B cell (primary cell): ENCODE results near the gene GRAMD2B. TPM values are rescaled to one million over a fixed set of nuclear protein-coding genes. Genes with fewer than 3 reads are reported as not detected.
A peak's percentile ranks its signal among the peaks of the same experiment; 100 is the strongest.

Source experiments
- ATAC-seq: fragments of 200-7000 bp; cut with Tn5 transposase; one replicate; pipeline ENCODE4 v1.10.0; 2021; ENCODE audit warnings: low read depth, mild to moderate bottlenecking, moderate number of reproducible peaks, moderate library complexity
- CTCF ChIA-PET: fragments of 350-600 bp; sonication (Branson Sonifier 250); formaldehyde crosslinking; loops from one replicate; lab custom pipeline; 2021; ENCODE audit warnings: antibody characterized with exemption, inconsistent platforms; lab: Charles Lee
- POLR2A ChIA-PET: fragments of 350-600 bp; sonication (Branson Sonifier 250); formaldehyde crosslinking; loops from one replicate; lab custom pipeline; 2021; ENCODE audit warnings: antibody characterized with exemption; lab: Charles Lee
- DNase-seq: peaks from one replicate; pipeline ENCODE4 v3.0.0; 2013
- H2AFZ ChIP-seq: 2 replicates; pipeline ENCODE4 v1.6.1; 2012; ENCODE audit warnings: mild to moderate bottlenecking, low read depth, low read length; ENCODE audit not compliant: insufficient read depth, poor library complexity, severe bottlenecking
- H3K27ac ChIP-seq, 2 donors: 1 replicate in 1 of 2; 2 replicates in 1 of 2; pipeline ENCODE4 v1.5.1; 2012 to 2013; ENCODE audit warnings: low read length in 2 of 2, mild to moderate bottlenecking in 2 of 2, moderate library complexity in 1 of 2
- H3K27me3 ChIP-seq, 4 experiments: fragments of 200-600 bp in 1 of 4; sonication (generic) in 1 of 4; replicated peaks in 1 of 4; 1 replicate in 2 of 4; 2 replicates in 2 of 4; pipeline versions ENCODE4 v1.6.1 to v1.7.0; 2013 to 2016; ENCODE audit warnings: low read length in 3 of 4, mild to moderate bottlenecking in 2 of 4, mixed read lengths in 1 of 4, moderate library complexity in 1 of 4; ENCODE audit not compliant: insufficient read depth in 4 of 4, control insufficient read depth in 3 of 4; ENCODE audit errors: control extremely low read depth in 1 of 4
- H3K36me3 ChIP-seq, 2 experiments: replicated peaks in 1 of 2; 1 replicate in 1 of 2; 2 replicates in 1 of 2; pipeline versions ENCODE4 v1.6.1 to v1.7.1; 2013; ENCODE audit warnings: low read length in 1 of 2; ENCODE audit not compliant: insufficient read depth in 2 of 2, control insufficient read depth in 1 of 2; ENCODE audit errors: control extremely low read depth in 1 of 2, extremely low read depth in 1 of 2
- H3K4me1 ChIP-seq, 2 donors: fragments of 200-600 bp in 1 of 2; sonication (generic) in 1 of 2; 1 replicate in 1 of 2; 2 replicates in 1 of 2; pipeline versions ENCODE4 v1.5.1 to v1.6.1; 2013 to 2017; ENCODE audit warnings: low read length in 2 of 2; ENCODE audit not compliant: control insufficient read depth in 2 of 2, insufficient read depth in 2 of 2
- H3K4me2 ChIP-seq: replicated peaks from 2 replicates; pipeline ENCODE3; 2012; ENCODE audit warnings: mild to moderate bottlenecking, low read depth, low read length; ENCODE audit not compliant: poor library complexity, severe bottlenecking
- H3K4me3 ChIP-seq, 5 experiments: fragments of 200-600 bp in 1 of 5; sonication (generic) in 1 of 5; 1 replicate in 3 of 5; 2 replicates in 2 of 5; pipeline versions ENCODE4 v1.5.1 to v1.7.0; 2011 to 2016; ENCODE audit warnings: low read length in 4 of 5, mild to moderate bottlenecking in 4 of 5, low read depth in 2 of 5, control low read depth in 1 of 5, moderate library complexity in 1 of 5; ENCODE audit not compliant: insufficient read depth in 1 of 5; ENCODE audit errors: control extremely low read depth in 1 of 5, extremely low read depth in 1 of 5
- H3K79me2 ChIP-seq: fragments of 200-600 bp; sonication (generic); one replicate; pipeline ENCODE4 v1.6.0; 2016; ENCODE audit warnings: low read length; ENCODE audit not compliant: control insufficient read depth, insufficient read depth
- H3K9ac ChIP-seq: fragments of 200-600 bp; sonication (generic); 2 replicates; pipeline ENCODE4 v1.6.1; 2017; ENCODE audit warnings: mild to moderate bottlenecking, low read length, moderate library complexity
- H3K9me3 ChIP-seq, 3 donors: one replicate each; pipeline versions ENCODE4 v1.6.1 to v1.7.1; 2013; ENCODE audit warnings: low read length in 2 of 3; ENCODE audit not compliant: control insufficient read depth in 2 of 3, insufficient read depth in 1 of 3; ENCODE audit errors: control extremely low read depth in 1 of 3
- H4K20me1 ChIP-seq: 2 replicates; pipeline ENCODE4 v1.6.0; 2012; ENCODE audit warnings: mild to moderate bottlenecking, low read length; ENCODE audit not compliant: insufficient read depth, control insufficient read depth, poor library complexity, severe bottlenecking
- H3K27ac Mint-ChIP-seq: one replicate; pipeline ENCODE4 v1.8.0; 2021; ENCODE audit warnings: mixed read lengths
- H3K27me3 Mint-ChIP-seq: one replicate; pipeline ENCODE4 v1.8.0; 2021; ENCODE audit warnings: mixed read lengths
- H3K4me1 Mint-ChIP-seq: one replicate; pipeline ENCODE4 v1.8.0; 2021; ENCODE audit warnings: mixed read lengths
- H3K4me3 Mint-ChIP-seq: one replicate; pipeline ENCODE4 v1.8.0; 2021; ENCODE audit warnings: mixed read lengths
- H3K9me3 Mint-ChIP-seq: one replicate; pipeline ENCODE4 v1.8.0; 2022; ENCODE audit warnings: mixed read lengths; ENCODE audit not compliant: insufficient read depth
- CTCF ChIP-seq: fragments of 200-600 bp; IDR thresholded peaks from one replicate; pipeline ENCODE4 v1.8.0; 2022; ENCODE audit warnings: antibody characterized with exemption, mild to moderate bottlenecking
- EZH2 ChIP-seq: IDR thresholded peaks from 2 replicates; pipeline ENCODE4 v1.6.1; 2012; ENCODE audit warnings: borderline replicate concordance, low read depth, mild to moderate bottlenecking, moderate library complexity, low read length; ENCODE audit not compliant: insufficient read depth, poor library complexity, severe bottlenecking
- WGBS: methylation state at CpG from one replicate; pipeline ENCODE4 v1.1.5; 2013; ENCODE audit warnings: missing lambda C conversion rate; ENCODE audit not compliant: insufficient coverage; 5-methylcytosine and 5-hydroxymethylcytosine counted together
- intact Hi-C: fragments of 100-400 bp; cut with micrococcal nuclease; formaldehyde crosslinking; loops from one replicate; pipeline ENCODE4 v1.10.0; 2022
- polyA plus RNA-seq: library from polyadenylated mRNA; depleted of rRNA; stranded (reverse); fragments of >200 nt; gene quantifications from 2 replicates; pipeline ENCODE4 v1.2.3, GENCODE V29; 2012
- total RNA-seq, 2 donors: library from RNA; stranded (reverse); fragments of 120-200 nt in 1 of 2; gene quantifications; 1 replicate in 1 of 2; 2 replicates in 1 of 2; pipeline versions ENCODE4 v1.2.3 to v1.2.4, GENCODE V29; 2013 to 2022

GRAMD2B gene
- total and polyA plus RNA-seq, 2 donors (not counting 1 experiment from before 2014, with no cell fraction given), result 0.86 to 3.6 TPM

- TF ChIP-seq EZH2, result no peak
- H2AFZ ChIP-seq, result peak overlapping the region; percentile 30
- WGBS, result 73% methylated on average over 6 of the region's 13 CpGs
- no peak overlapping the region for H3K27ac ChIP-seq
- H3K36me3 ChIP-seq, result no peaks in the 10 kb centered on the region
- no peaks in the 10 kb centered on the region for H4K20me1 ChIP-seq
- POLR2A ChIA-PET, result no interaction called here
- no peaks in the 10 kb centered on the region for H3K27me3 ChIP-seq
- Mint-ChIP-seq H3K4me1 (peaks cover 9% of the 10 kb centered on the region), H3K27me3 (no peaks in the 10 kb centered on the region), H3K9me3 (no peaks in the 10 kb centered on the region), H3K27ac (no peak overlapping the region), H3K4me3 (no peak overlapping the region)
- DNase-seq, result no peak
- intact Hi-C loops, result no loop called here
- H3K4me2 ChIP-seq, result peak overlapping the region; percentile 9
- CTCF ChIA-PET, result no interaction called here
- ATAC-seq, result no peak
- no peak overlapping the region for H3K9ac ChIP-seq
- H3K79me2 ChIP-seq, result no peaks in the 10 kb centered on the region
- no peak overlapping the region for H3K4me3 ChIP-seq
- H3K4me1 ChIP-seq, result no peaks in the 10 kb centered on the region
- H3K9me3 ChIP-seq, result no peaks in the 10 kb centered on the region
These were observed 85.2 kb downstream of the GRAMD2B start for GRCh38 chr5:126508251-126508961.

GRCh38 chr5:126508962-126509279 lies 85.7 kb downstream of the GRAMD2B start:
- DNase-seq, result no peak
- Mint-ChIP-seq H3K27ac (no peak overlapping the region), H3K4me1 (peaks cover 9% of the 10 kb centered on the region), H3K9me3 (no peaks in the 10 kb centered on the region), H3K4me3 (no peak overlapping the region), H3K27me3 (peaks cover 4% of the 10 kb centered on the region)
- Histone ChIP-seq H3K79me2 (no peaks in the 10 kb centered on the region), H2AFZ (peak overlapping the region; percentile 30), H3K36me3 (no peaks in the 10 kb centered on the region), H3K9ac (no peak overlapping the region), H3K4me3 (no peak overlapping the region), H3K9me3 (no peaks in the 10 kb centered on the region), H3K4me1 (no peaks in the 10 kb centered on the region), H3K4me2 (peak overlapping the region; percentile 9), H3K27me3 (no peaks in the 10 kb centered on the region), H3K27ac (no peak overlapping the region), H4K20me1 (no peaks in the 10 kb centered on the region)
- no peak for TF ChIP-seq EZH2
- no peak for TF ChIP-seq CTCF
- no peak for ATAC-seq
- ChIA-PET CTCF (no interaction called here), POLR2A (no interaction called here)
- intact Hi-C loops, result no loop called here
